MM.1S (cell line): ENCODE results near the gene CHCHD6.

Source experiments
- EZH2 ChIP-seq: fragments of 300-600 bp; sonication (generic); optimal IDR thresholded peaks from 2 replicates; pipeline ENCODE3; 2017; ENCODE audit warnings: low read depth, mild to moderate bottlenecking, antibody characterized with exemption, low read length, mixed read lengths
- TF ChIP-seq, protein P1 (sequence below): fragments of 300-600 bp; sonication (generic); IDR thresholded peaks from 2 replicates; pipeline ENCODE4 v1.5.1; 2016; ENCODE audit warnings: antibody characterized with exemption, low read length, mixed read lengths

DNA sequence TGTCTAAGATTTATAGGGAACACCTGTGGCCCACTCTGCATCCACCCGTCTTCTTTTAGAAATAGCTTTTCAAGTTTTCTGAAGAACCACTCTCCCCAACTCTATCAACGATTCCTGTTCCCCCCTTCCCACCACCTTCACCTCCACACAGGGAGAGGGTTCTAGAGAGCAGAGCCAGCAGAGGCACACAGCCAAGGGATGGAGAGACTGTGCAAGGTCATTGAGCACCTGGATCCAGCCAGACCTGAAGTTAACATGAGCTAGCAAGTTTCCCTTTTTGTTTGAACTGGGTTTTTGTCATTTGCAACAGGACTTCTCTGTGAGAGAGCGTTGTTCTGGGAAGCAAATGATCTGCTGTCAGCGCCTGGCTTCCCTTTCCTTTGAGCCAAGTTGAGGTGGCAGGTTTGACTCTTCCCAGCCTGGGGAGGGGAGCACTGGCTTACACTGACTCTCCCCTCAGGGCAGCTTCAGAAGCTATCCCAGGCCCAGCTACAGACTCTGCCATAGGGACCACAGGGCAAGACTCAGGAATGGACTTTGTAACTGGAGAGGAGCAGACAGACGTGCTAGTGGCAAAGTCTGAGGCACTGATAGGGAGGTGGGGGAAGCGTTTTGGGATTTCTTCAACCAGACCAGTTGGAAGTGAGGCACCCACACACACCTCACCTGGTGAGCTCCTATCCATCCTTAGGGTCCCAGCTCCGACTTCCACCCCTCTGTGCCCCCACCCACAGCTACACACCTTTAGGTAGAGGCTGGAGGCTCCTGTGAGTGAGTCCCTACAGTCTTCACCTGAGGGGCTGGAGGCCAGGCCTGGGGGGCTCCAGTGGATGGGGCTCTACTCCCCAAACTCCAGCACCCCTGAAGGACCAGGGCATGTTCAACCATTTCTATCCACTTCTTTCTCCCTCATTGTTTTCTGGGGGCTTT, 259.5 kb downstream of the CHCHD6 start:
- TF ChIP-seq, protein P1, sequence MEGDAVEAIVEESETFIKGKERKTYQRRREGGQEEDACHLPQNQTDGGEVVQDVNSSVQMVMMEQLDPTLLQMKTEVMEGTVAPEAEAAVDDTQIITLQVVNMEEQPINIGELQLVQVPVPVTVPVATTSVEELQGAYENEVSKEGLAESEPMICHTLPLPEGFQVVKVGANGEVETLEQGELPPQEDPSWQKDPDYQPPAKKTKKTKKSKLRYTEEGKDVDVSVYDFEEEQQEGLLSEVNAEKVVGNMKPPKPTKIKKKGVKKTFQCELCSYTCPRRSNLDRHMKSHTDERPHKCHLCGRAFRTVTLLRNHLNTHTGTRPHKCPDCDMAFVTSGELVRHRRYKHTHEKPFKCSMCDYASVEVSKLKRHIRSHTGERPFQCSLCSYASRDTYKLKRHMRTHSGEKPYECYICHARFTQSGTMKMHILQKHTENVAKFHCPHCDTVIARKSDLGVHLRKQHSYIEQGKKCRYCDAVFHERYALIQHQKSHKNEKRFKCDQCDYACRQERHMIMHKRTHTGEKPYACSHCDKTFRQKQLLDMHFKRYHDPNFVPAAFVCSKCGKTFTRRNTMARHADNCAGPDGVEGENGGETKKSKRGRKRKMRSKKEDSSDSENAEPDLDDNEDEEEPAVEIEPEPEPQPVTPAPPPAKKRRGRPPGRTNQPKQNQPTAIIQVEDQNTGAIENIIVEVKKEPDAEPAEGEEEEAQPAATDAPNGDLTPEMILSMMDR, result no peak
- TF ChIP-seq EZH2, result no peak
